ENCODE results near the gene MSX1. TPM values are rescaled to one million over a fixed set of nuclear protein-coding genes. Genes with fewer than 3 reads are reported as not detected.

The MSX1 gene
- total and polyA plus RNA-seq, 4 donors, result 0.13 to 0.33 (median 0.15) TPM; not detected in 1

DNA sequence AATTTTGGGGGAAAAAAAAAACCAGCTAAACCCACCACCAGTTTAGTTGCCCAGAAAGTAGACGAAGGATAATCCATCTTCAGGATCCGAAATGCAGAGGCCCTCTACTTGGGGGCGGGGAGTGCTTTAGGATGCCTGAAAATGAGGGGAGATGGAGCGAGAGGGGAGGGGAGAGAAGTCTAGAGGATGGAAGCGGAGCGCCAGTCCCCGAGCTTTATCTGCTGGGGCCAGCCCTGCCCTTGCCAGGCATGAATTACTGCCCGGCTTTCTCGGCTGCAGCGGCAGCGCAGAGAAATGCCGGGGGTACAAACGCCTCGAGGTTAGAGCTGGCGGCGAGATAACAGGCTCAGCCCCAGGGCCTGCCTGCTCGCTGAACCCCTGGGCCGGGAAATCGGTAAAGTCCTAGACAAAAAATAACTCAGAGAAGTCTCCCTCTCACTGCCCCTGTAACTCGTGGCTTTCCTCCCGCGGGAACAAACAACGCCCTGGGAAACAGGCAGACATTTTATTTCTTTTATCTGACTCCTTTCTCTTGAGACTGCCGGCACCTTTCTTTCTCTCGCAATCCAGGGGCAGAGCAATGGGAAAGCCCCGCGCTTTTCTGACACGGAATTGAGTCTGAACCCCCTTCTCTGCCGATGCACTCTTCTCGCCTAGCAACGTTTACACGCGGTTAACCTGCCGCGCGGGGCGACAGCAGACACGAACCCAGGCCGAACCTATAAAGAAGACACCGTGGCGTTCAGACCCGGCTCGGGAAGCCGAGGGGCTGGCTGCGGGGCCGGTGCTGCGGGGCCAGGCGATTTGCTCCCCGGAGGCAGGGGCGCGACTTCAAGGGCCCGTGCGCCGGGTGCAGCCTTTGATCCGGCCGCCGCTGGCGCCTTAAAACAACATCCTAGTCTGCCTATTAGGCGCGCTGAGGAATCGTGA is 3.1 kb upstream of the MSX1 start:
- TF ChIP-seq NR2F2 (IDR thresholded peaks at IDR 0.05) (no peak), HNF4G (IDR thresholded peaks at IDR 0.05) (no peak), GABPA (IDR thresholded peaks at IDR 0.05 in 1 of 2, conservative IDR thresholded peaks at IDR 0.05 in 1 of 2) (no peak), YY1 (IDR thresholded peaks at IDR 0.05) (no peak), EGR1 (IDR thresholded peaks at IDR 0.05; ENCODE audit: low read depth in 2 of 2) (no peak), FOXA1 (IDR thresholded peaks at IDR 0.05) (no peak), TAF1 (conservative IDR thresholded peaks at IDR 0.05) (no peak), HNF4A (conservative IDR thresholded peaks at IDR 0.05) (no peak)
- TF ChIP-seq, protein P1, sequence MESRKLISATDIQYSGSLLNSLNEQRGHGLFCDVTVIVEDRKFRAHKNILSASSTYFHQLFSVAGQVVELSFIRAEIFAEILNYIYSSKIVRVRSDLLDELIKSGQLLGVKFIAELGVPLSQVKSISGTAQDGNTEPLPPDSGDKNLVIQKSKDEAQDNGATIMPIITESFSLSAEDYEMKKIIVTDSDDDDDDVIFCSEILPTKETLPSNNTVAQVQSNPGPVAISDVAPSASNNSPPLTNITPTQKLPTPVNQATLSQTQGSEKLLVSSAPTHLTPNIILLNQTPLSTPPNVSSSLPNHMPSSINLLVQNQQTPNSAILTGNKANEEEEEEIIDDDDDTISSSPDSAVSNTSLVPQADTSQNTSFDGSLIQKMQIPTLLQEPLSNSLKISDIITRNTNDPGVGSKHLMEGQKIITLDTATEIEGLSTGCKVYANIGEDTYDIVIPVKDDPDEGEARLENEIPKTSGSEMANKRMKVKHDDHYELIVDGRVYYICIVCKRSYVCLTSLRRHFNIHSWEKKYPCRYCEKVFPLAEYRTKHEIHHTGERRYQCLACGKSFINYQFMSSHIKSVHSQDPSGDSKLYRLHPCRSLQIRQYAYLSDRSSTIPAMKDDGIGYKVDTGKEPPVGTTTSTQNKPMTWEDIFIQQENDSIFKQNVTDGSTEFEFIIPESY (IDR thresholded peaks at IDR 0.05), result no peak
- peaks cover 6 to 27% (median 13%) of the 10 kb centered on the region in 4 donors for H3K27me3 ChIP-seq (ENCODE audit: control insufficient read depth in 4 of 4, insufficient read depth in 4 of 4, low read length in 3 of 4)

DNA sequence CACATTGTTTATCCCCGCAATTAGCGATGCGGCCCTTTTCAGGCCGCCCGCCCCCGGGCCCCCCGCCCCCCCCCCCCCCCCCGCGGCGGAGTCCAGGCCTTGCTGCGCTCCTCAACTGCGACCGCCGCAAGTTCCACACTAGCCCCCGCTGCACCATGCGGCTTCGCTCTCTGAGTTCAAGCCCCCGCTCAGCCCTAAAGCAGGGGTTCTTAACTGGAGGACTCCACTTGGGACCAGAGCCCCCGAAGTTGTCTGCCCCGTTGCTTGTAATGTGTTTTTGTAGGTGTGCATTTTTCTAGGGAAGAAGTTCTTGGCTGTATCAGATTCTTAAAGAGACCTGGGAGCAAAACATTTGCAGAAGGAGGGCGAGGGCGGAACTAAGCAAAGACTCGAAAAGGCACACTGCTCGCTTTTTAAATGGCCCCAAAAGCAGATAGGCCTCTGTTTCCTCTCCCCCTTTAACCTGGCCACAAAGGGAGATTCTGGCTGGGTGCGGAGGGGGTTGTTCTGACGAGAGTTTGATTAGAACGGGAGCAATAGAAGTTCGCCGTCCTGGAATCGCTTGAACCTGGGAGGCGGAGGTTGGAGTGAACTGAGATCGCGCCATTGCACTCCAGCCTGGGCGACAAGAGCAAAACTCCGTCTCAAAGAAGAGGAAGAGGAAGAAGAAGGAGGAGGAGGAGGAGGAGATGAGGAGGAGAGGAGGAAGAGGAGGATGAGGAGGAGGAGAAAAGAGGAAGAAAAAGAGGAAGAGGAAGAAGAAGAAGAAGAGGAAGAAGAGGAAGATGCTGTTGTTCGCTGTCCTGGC is 2.3 kb upstream of the MSX1 start:
- no peak for TF ChIP-seq SP1 (IDR thresholded peaks at IDR 0.05)
- TF ChIP-seq, protein P2, sequence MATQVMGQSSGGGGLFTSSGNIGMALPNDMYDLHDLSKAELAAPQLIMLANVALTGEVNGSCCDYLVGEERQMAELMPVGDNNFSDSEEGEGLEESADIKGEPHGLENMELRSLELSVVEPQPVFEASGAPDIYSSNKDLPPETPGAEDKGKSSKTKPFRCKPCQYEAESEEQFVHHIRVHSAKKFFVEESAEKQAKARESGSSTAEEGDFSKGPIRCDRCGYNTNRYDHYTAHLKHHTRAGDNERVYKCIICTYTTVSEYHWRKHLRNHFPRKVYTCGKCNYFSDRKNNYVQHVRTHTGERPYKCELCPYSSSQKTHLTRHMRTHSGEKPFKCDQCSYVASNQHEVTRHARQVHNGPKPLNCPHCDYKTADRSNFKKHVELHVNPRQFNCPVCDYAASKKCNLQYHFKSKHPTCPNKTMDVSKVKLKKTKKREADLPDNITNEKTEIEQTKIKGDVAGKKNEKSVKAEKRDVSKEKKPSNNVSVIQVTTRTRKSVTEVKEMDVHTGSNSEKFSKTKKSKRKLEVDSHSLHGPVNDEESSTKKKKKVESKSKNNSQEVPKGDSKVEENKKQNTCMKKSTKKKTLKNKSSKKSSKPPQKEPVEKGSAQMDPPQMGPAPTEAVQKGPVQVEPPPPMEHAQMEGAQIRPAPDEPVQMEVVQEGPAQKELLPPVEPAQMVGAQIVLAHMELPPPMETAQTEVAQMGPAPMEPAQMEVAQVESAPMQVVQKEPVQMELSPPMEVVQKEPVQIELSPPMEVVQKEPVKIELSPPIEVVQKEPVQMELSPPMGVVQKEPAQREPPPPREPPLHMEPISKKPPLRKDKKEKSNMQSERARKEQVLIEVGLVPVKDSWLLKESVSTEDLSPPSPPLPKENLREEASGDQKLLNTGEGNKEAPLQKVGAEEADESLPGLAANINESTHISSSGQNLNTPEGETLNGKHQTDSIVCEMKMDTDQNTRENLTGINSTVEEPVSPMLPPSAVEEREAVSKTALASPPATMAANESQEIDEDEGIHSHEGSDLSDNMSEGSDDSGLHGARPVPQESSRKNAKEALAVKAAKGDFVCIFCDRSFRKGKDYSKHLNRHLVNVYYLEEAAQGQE (IDR thresholded peaks at IDR 0.05), result no peak
- no peak for TF ChIP-seq HNF4G (IDR thresholded peaks at IDR 0.05)
- TF ChIP-seq RAD21 (IDR thresholded peaks at IDR 0.05), result no peak
- no peak for TF ChIP-seq JUND (IDR thresholded peaks at IDR 0.05)
- TF ChIP-seq, protein P3, sequence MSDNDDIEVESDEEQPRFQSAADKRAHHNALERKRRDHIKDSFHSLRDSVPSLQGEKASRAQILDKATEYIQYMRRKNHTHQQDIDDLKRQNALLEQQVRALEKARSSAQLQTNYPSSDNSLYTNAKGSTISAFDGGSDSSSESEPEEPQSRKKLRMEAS (IDR thresholded peaks at IDR 0.05), result no peak
- TF ChIP-seq, protein P1 (IDR thresholded peaks at IDR 0.05), result no peak
- no peak for TF ChIP-seq NR2F2 (IDR thresholded peaks at IDR 0.05)
- no peak for TF ChIP-seq TAF1 (conservative IDR thresholded peaks at IDR 0.05)
- no peak for TF ChIP-seq RXRA (IDR thresholded peaks at IDR 0.05)
- TF ChIP-seq FOXA2 (IDR thresholded peaks at IDR 0.05), result no peak
- no peak for TF ChIP-seq EGR1 (IDR thresholded peaks at IDR 0.05; ENCODE audit: low read depth in 2 of 2)
- TF ChIP-seq CTCF (IDR thresholded peaks at IDR 0.05; ENCODE audit: low read depth, low read length, missing input control), result no peak
- TF ChIP-seq YY1 (IDR thresholded peaks at IDR 0.05), result no peak
- no peak for TF ChIP-seq FOXA1 (IDR thresholded peaks at IDR 0.05)
- no peak overlapping the region for H3K27ac ChIP-seq (ENCODE audit: low read depth in 1 of 2, low read length in 2 of 2)
- no peaks in the 10 kb centered on the region for H3K36me3 ChIP-seq (ENCODE audit: control insufficient read depth in 4 of 4, insufficient read depth in 3 of 4, low read depth in 1 of 4, low read length in 3 of 4)
- no peak overlapping the region for H3K9ac ChIP-seq (ENCODE audit: low read depth in 1 of 2, low read length in 2 of 2)
- peaks cover 12 to 54% (median 35%) of the 10 kb centered on the region in 4 donors for H3K4me1 ChIP-seq (ENCODE audit: control insufficient read depth in 4 of 4, insufficient read depth in 4 of 4, low read length in 3 of 4)
- no peak for DNase-seq (ENCODE audit: low spot score)
- H3K4me3 ChIP-seq (ENCODE audit: low read depth in 1 of 3, low read length in 3 of 3), result peak overlapping the region in 1 of 3 donors; percentile 34
- peaks cover 0 to 6% (median 0%) of the 10 kb centered on the region in 4 donors for H3K9me3 ChIP-seq (ENCODE audit: control insufficient read depth in 4 of 4, low read length in 3 of 4)
- WGBS, result 13% methylated on average over 35 of the region's 36 CpGs
- H3K27me3 ChIP-seq (ENCODE audit: control insufficient read depth in 4 of 4, insufficient read depth in 4 of 4, low read length in 3 of 4), result peaks cover 2 to 31% (median 15%) of the 10 kb centered on the region in 4 donors

More for the DNA sequence above, 3.1 kb upstream of the MSX1 start:
- H3K4me3 ChIP-seq (ENCODE audit: low read depth in 1 of 3, low read length in 3 of 3), result peak overlapping the region in 1 of 3 donors; percentile 34
- DNase-seq (ENCODE audit: low spot score), result no peak
- H3K9me3 ChIP-seq (ENCODE audit: control insufficient read depth in 4 of 4, low read length in 3 of 4), result peaks cover 0 to 6% (median 0%) of the 10 kb centered on the region in 4 donors
- WGBS, result 3% methylated on average over 61 of the region's 61 CpGs
- no peak overlapping the region for H3K9ac ChIP-seq (ENCODE audit: low read depth in 1 of 2, low read length in 2 of 2)
- H3K36me3 ChIP-seq (ENCODE audit: control insufficient read depth in 4 of 4, insufficient read depth in 3 of 4, low read depth in 1 of 4, low read length in 3 of 4), result no peaks in the 10 kb centered on the region
- peaks cover 12 to 53% (median 36%) of the 10 kb centered on the region in 4 donors for H3K4me1 ChIP-seq (ENCODE audit: control insufficient read depth in 4 of 4, insufficient read depth in 4 of 4, low read length in 3 of 4)
- no peak overlapping the region for H3K27ac ChIP-seq (ENCODE audit: low read depth in 1 of 2, low read length in 2 of 2)

Measured in liver (tissue), 9 donors.